Measurements from ENCODE around the gene FBRSL1.
"Not testable (repeated sequence)": the region's sequence is repeated elsewhere in the genome, so short reads cannot be mapped to it uniquely, and the experiment has no call there.

Gene FBRSL1

DNA sequence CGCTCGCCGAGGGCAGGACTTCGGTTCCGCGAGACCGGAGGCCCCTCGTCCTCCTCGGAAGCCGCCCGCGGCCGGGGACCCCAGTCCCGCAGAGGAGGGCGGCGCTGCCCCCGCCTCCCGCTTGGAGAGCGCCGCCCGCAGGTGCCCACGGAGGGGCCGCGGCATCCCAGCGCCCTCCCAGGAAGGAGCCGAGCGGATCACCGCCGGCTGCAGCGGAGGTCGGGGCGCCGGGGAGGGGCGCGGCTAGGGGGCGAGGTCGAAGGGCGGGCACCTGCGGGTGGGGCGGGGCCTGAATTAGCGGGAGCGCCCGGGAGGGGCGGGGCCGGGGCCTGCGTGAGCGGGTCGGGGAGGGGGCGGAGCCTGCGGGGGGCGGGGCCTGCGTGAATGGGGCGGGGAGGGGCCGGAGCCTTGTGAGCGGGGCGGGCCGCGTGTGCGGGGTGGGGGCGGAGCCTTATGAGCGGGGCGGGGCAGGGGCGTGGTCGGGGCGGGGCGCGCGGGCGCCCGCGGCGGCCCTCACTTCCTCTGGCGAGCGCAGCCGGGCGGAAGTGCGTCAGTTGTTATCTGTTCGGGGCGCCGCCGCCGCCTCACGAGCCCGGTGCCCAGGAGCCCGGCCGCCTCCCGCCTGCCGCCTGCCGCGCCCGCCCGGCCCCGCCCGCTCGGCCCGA lies at the start of gene FBRSL1:
Gene FBRSL1 (plus strand): TSS at position 550 of the 665 bp plus-strand sequence.
- peak; percentile 87 for DNase-seq

DNA sequence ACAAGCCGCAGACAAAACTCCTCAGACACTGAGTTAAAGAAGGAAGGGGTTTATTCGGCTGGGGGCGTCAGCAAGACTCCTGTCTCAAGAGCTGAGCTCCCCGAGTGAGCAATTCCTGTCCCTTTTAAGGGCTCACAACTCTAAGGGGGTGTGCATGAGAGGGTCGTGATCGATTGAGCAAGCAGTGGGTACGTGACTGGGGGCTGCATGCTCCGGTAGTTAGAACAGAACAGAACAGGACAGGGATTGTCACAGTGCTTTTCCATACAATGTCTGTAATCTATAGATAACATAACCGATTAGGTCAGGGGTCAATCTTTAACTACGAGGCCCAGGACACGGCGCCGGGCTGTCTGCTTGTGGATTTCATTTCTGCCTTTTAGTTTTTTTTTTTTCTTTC lies 49.5 kb upstream of the FBRSL1 start:
- not testable (repeated sequence) for DNase-seq

- DNase-seq: no peak
Measured at GRCh38 chr12:132441871-132442863, 47.8 kb upstream of the FBRSL1 start.

DNA sequence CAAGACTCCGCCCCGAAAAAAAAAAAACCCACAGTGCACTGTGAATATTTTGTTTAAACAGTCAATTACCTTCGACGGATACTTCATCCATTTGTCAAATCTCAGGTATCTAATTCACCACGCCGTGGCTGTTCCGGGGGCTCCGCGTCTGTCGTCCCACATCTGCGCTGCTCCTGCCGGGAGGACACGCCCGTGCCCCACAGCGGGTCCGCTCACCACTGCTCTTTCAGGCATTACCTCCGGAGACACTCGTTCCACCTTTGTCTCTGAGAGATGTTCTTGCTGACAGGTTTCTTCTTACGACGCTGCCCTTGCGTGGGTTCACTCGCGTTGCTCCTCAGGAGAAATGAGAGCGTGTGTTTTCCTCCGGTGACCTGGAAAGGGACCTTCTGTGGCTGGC lies 46.9 kb upstream of the FBRSL1 start:
- DNase-seq: no peak

DNA sequence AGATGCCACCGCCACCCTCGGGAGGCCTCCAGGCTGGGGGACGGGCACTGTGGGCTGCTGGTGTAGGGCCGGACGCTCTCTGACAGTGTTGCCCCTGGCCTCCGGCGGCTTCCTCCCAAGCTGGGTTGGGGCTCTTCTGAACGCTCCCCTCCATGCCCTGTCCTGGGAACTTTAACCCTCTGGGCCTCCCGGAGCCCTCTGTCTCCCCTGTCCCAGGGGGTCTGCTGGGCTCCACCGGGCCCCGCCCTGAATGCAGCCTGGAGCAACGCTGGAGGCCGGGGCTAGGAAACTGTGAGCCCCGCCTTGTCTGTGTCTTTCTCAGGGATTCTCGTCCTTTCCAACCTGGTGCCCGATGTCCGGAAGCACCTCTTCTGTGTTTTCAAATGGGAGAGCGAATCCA lies 45.7 kb upstream of the FBRSL1 start:
- no peak for DNase-seq

DNA sequence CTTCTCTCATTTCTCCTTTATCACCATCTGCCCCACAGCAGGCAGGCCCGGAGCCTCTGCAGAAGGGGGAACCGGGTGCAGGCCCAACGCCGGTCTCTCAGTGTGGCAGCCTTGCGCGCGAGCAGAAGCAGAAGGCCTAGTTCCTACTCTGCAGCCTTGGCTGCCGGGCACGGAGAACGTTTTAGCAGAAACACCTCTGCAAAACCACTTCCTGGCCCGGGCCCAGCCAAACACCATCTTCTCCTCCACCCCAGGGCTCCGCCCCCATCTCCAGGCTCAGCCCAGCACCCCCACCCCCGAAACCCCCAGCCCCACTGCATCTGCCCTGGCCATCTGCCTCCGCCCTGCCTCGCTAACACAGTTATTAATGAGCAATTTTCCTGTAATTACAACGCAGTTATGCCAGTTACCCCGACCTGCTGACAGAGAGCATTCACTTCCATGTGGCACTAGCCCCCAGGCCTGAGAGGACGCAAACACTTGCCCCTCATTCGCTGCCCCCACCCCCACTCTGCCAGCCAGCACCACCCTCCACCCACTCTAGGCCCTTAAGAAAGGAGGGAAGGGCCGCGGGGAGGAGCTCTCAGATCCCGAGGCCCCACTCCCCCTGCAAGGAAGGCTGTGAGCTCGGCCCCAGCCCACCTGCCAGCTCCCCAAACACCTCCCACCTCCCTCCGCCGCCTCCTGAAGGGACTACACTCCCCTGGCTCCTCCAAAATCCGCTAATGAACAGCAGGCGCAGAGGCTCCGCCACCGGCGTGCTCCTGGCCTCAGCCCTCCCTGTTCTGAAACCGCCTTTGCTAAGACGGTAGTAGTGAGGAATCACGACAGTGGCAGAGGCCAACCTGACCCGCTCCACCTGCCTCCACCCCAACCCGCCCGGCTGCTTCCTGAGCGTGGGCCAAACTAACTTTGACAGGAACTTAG lies 44.7 kb upstream of the FBRSL1 start:
- DNase-seq: peak; percentile 80

DNA sequence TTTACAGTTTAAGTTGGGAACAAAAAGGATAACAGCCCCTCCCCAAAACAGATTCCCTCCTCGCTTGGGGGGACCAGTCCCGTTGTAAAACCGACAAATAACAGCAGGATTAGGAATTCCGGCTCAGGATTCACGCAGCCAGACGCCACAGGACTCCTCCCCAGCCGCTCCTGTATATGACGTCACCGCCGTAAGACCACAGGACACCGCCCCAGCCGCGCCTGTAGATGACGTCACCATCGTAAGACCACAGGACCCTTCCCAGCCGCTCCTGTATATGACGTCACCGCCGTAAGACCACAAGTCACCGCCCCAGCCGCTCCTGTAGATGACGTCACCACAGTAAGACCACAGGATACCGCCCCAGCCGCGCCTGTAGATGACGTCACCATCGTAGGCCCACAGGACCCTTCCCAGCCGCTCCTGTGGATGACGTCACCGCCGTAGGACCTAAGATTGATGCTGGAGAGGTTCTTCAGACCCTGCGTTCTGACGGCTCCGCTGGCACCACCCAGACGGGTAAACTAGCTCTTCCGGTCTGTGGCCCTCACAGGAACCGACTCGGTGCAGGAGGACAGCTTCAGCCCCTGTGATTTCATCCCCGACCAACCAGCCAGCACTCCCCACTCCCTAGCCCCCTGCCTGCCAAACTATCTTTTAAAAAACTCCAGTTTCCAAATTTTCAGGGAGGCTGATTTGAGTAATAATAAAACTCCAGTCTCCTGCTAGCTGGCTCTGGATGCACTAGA lies 43.9 kb upstream of the FBRSL1 start:
- DNase-seq: peak; percentile 48

DNA sequence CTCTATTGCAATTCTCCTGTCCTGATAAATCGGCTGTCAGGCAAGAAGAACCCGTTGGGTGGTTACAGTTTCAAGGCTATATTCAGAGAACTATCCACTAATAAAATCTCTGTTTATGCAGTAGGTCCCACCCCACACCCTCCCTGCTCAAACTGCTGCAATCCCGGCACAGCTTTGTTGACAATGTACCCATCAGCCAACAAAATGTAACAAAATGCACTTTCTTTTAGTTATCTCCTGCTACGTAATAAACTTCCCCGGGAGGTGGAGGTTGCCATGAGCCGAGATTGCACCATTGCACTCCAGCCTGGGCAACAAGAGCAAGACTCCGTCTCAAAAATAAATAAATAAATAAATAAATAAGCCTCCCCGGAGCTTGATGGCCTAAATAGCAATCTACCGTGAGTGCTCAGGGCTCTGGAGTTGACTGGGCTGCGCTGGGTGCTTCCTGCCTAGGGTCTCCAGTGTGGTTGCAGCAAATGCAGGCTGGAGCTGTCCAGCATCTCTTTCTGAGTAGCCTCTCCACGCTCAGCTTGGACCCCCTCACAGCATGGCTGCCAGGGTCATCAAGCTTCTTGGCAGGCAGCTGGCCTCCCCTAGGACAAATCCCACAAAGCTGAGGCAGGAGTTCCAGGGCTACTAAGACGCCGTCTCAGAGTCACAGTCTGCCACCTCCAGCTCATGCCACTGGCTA lies 43.2 kb upstream of the FBRSL1 start:
- no peak for DNase-seq

- no peak for DNase-seq
Measured at GRCh38 chr12:132447327-132447720, 42.6 kb upstream of the FBRSL1 start.

DNA sequence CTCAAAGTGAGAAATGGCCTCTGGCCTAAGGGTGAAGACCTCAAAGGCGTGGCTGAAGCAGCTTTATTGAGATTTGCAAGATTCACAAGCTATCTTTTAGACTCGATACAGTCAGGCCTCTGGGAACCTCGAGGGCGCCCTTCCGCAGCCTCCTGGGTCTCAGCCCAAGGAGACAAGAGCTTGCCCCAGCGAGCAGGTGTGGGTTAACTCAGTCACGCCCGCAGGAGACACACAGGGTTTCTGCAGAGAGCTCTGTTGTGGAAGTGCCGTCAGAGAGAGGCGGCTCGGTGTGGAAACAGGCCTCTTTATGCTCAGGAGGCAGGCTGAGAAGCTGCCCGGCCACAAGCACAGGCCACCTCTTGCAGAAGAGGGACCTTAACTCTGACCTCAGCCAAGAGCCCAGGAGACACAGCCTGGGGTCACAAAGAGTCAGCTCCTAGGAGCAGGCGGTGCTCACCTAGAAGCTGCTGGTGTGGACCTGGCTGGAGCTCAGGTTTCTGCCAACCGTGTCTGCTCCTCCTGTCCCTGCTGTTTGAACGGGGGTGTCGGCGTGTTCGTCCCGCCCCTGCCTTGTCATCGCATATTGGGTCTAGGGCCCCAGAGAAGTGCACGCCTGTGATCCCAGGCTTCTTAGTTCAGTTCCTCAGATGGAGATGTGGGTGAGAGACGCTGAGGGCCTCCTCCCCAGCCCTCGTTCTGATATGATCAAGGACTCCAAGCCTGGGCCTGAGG lies 42.1 kb upstream of the FBRSL1 start:
- no peak for DNase-seq

GRCh38 chr12:132448463-132448820 lies 41.5 kb upstream of the FBRSL1 start:
- DNase-seq: no peak

- no peak for DNase-seq
Measured at GRCh38 chr12:132449565-132450417, 40.2 kb upstream of the FBRSL1 start.

- DNase-seq: no peak
Measured at GRCh38 chr12:132450418-132451171, 39.4 kb upstream of the FBRSL1 start.

DNA sequence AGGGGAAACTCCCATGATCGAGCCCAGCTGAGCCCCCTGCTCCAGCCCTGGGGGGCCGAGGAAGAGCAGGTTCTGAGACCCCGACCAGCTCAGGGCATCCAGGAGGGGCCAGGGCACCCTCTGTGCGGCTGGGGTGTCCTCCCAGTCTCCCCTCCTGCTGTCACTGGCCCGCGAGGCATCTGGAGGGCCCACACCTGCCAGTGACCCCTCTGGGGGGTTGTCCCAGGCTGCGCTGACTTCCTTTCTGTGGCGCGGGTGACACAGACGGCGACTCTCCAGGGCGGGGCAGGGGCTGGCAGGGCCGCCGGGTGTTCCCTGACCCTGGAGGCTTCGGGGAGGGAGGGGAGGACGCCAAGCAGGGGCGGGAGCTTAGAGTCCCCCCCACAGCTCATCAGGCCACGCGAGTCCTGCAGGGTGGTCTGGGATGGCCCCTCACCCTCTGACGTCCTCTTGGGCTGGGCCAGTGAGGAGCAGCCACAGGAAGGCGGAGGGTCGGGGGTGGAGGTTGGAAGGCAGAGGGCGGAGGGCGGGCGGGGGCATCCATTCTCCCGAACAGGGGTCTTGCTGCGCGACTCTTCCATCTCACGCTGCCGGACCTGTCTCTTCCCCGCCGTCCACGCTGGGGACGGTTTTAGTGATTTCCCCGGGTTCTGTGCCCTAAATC lies 38.6 kb upstream of the FBRSL1 start:
- DNase-seq: no peak

DNA sequence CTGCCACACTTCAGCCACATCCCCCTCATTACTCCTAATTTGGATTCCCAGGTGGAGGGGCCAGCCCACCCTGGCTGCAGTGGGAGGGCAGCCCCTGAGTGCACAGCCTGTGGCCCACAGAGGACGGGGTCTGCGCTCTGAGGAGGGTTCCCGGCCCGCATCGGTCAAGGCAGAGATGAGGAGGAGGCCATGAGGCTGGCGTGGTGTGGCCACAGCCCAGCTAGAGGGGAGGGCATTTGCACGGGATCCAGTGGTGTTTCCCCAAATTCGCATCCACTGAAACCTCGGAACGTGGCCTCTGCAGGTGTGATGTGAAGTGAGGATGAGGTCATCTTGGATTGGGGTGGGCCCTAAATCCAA lies 38.1 kb upstream of the FBRSL1 start:
- no peak for DNase-seq

DNA sequence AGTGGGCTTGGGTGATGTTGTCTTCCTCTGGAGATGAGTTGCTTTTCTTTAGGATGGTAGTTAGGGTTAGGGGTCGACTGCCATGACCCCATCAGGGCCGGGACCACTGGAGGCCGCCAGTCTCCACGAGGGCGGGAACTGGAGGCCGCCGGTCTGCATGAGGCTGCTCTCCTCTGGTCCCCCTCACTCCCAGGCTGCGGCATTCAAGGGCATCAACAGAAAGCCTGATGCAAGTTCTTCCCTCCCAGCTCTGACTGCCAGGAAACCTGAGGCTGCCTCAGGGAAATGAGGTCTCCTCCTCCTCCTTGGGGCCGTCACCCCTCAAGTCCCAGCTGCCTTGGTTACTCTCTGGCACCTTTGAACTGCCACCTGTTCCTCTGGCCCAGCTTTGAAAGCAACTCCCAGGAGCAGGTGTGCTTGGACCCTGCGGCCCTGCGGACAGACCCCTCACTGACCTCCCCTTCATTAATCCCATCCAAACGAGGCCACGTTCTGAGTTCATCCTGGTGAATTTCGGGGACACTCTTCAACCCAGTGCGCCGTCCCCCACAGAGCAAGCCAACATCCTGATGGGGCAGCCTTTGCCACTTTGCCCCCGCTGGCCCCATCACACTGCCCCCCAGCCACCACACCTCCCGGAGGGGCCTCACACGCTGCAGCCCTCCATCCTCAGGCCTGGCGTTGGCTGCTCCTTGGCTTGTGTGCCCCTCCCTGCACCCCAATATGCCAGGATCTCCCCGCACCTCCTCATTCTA lies 37.2 kb upstream of the FBRSL1 start:
- DNase-seq: no peak

DNA sequence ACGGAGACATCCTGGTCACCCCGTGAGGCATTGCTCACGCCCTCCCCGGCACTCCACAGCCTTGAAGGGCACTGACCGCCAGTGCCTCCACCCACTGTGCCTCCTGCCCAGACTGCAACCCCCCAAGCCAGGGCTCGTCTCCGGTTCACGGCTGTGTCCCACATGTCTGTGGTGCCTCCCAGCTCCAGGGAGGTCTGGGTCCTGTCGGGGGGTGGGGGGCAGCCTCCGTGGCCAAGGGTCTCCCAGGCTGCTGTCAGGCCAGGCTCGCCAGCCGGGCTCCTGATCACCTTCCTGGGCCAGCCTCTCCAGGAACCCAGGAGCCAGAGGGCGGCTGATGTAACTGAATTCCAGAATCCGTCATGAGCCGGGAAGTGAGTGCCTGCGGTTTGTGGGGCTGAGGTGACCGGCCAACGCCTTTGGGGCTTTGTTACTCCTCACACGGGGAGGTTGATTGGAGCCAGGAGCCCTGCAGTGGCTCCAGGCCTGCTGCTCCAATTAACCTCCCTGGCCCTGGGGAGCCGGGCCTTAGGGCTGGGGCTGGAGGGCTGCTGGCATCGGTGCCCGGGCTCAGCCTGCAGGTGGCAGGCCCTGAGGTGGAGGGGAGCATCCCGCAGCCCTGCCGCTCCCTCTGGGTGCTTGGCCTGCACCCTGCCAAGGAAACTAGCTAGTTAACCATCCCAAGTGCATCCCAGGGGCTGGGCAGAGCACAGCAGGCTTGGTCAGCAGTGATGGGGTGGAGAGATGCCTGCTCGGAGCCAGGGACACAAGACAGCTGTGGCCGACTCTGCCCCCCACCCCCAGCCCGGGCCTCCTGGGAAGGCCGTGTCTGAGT lies 36.4 kb upstream of the FBRSL1 start:
- no peak for DNase-seq

Measured in activated CD4-positive, CD25-positive, alpha-beta regulatory T cell treated with anti-CD3 and anti-CD28 coated beads, Interleukin-2, amount 50 U/mL, for 72 hours (primary cell).